ENCODE results near the gene GPR39.

GPR39 gene

GRCh38 chr2:132615329-132616085 lies 198.9 kb downstream of the GPR39 start:
- no peak for DNase-seq
- Histone ChIP-seq H3K4me1 (no peaks in the 10 kb centered on the region), H3K36me3 (no peaks in the 10 kb centered on the region), H3K27ac (no peak overlapping the region), H3K9me3 (no peaks in the 10 kb centered on the region), H3K4me3 (no peak overlapping the region), H3K27me3 (no peaks in the 10 kb centered on the region)
- TF ChIP-seq CTCF (IDR thresholded peaks at IDR 0.05), result no peak
- intact Hi-C loops (cut with DNase I; ENCODE audit: low total_unique reads), result no loop called here

GRCh38 chr2:132617989-132618388 lies 201.4 kb downstream of the GPR39 start:
- Histone ChIP-seq H3K27me3 (no peaks in the 10 kb centered on the region), H3K4me1 (no peaks in the 10 kb centered on the region), H3K27ac (no peak overlapping the region), H3K36me3 (no peaks in the 10 kb centered on the region), H3K4me3 (no peak overlapping the region), H3K9me3 (no peaks in the 10 kb centered on the region)
- intact Hi-C loops (cut with DNase I; ENCODE audit: low total_unique reads), result no loop called here
- no peak for TF ChIP-seq CTCF (IDR thresholded peaks at IDR 0.05)
- DNase-seq, result no peak

DNA sequence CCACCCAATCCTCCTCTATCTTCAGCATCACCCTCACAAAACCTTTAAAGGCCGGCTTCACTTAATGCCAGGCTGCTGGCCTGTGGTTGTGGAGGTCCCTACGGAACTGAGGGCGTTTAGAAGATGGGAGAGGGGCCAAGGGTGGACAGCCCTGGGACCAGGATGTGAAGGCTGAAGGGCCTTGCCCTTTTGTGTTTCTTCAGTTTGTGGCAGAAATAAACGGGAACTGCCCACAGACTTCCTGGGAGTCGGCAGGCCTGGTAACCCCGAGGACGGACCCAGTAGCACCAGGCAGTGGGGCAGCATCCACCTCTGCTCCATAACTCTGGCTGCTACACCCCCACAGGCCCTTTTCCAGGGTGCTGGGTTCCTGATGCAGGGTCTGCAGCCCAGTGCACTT lies 202.1 kb downstream of the GPR39 start:
- H3K27me3 ChIP-seq, result no peaks in the 10 kb centered on the region
- H3K9me3 ChIP-seq, result no peaks in the 10 kb centered on the region
- no peak overlapping the region for H3K27ac ChIP-seq
- no peak for DNase-seq
- no peaks in the 10 kb centered on the region for H3K4me1 ChIP-seq
- TF ChIP-seq CTCF (IDR thresholded peaks at IDR 0.05), result no peak
- no peaks in the 10 kb centered on the region for H3K36me3 ChIP-seq
- no peak overlapping the region for H3K4me3 ChIP-seq
- intact Hi-C loops (cut with DNase I; ENCODE audit: low total_unique reads), result no loop called here

- DNase-seq, result no peak
- TF ChIP-seq CTCF (IDR thresholded peaks at IDR 0.05), result no peak
- H3K4me1 ChIP-seq, result no peaks in the 10 kb centered on the region
- intact Hi-C loops (cut with DNase I; ENCODE audit: low total_unique reads), result no loop called here
- no peak overlapping the region for H3K27ac ChIP-seq
- H3K9me3 ChIP-seq, result no peaks in the 10 kb centered on the region
- H3K36me3 ChIP-seq, result no peaks in the 10 kb centered on the region
- H3K4me3 ChIP-seq, result no peak overlapping the region
- H3K27me3 ChIP-seq, result no peaks in the 10 kb centered on the region
Observed at GRCh38 chr2:132620115-132620514, 203.5 kb downstream of the GPR39 start.

- Histone ChIP-seq H3K4me3 (no peak overlapping the region), H3K27me3 (no peaks in the 10 kb centered on the region), H3K4me1 (no peaks in the 10 kb centered on the region), H3K9me3 (no peaks in the 10 kb centered on the region), H3K27ac (no peak overlapping the region), H3K36me3 (no peaks in the 10 kb centered on the region)
- DNase-seq, result no peak
- intact Hi-C loops (cut with DNase I; ENCODE audit: low total_unique reads), result no loop called here
- no peak for TF ChIP-seq CTCF (IDR thresholded peaks at IDR 0.05)
Observed at GRCh38 chr2:132621131-132621875, 204.7 kb downstream of the GPR39 start.

Measured in tibial artery (tissue), 4 donors.